K562 (cell line): ENCODE results near the gene MT1M. TPM values are rescaled to one million over a fixed set of nuclear protein-coding genes. Genes with fewer than 3 reads are reported as not detected.

Experiments
- ATAC-seq: fragments of 200-7000 bp; cut with Tn5 transposase; 3 replicates; pipeline ENCODE4 v1.9.1; 2020; ENCODE audit warnings: moderate library complexity
- BruUV-seq: library from RNA; stranded (reverse); fragments of 400-500 nt; replicated peaks from 2 replicates; lab custom pipeline; 2021; lab: Mats Ljungman, UMichigan
- CTCF ChIA-PET: fragments of 300-600 bp; formaldehyde crosslinking; extraction: SDS; loops from one replicate; lab custom pipeline; 2021; ENCODE audit warnings: low intra/inter-chr PET ratio; lab: Yijun Ruan, JAX
- POLR2A ChIA-PET: fragments of 300-600, 350-650 bp; sonication (Branson Sonifier 250); formaldehyde crosslinking; extraction: SDS; loops from one replicate; lab custom pipeline; 2021; ENCODE audit warnings: antibody characterized with exemption, inconsistent platforms; lab: Yijun Ruan, JAX
- DNase-seq, 4 experiments: peaks; one replicate each; pipeline versions ENCODE4 v3.0.0 to v3.0.0-alpha.2; 2011 to 2018; ENCODE audit warnings: low spot score in 3 of 4, mixed read lengths in 3 of 4; ENCODE audit errors: extremely low read depth in 1 of 4
- FAIRE-seq: peaks from 2 replicates; lab custom pipeline; 2011; peaks lifted over from hg19 to GRCh38; lab: Jason Lieb, UNC
- H2AFZ ChIP-seq: 2 replicates; pipeline ENCODE4 v1.6.0; 2011; ENCODE audit warnings: low read depth, low read length, control low read depth, inconsistent platforms
- H3K27ac ChIP-seq: fragments of 200-600 bp; 3 replicates; pipeline ENCODE4 v1.8.0; 2011; ENCODE audit warnings: low read depth, mild to moderate bottlenecking, control low read depth, inconsistent platforms, low read length, moderate library complexity, mixed read lengths; ENCODE audit errors: extremely low read depth
- H3K27me3 ChIP-seq, 2 experiments: fragments of 300-600 bp in 1 of 2; 2 replicates in 1 of 2; 3 replicates in 1 of 2; pipeline versions ENCODE4 v1.6.0 to v1.8.0; 2011; ENCODE audit warnings: inconsistent platforms in 2 of 2, low read length in 2 of 2, mild to moderate bottlenecking in 1 of 2, mixed read lengths in 1 of 2, moderate library complexity in 1 of 2; ENCODE audit not compliant: control insufficient read depth in 2 of 2, insufficient read depth in 2 of 2
- H3K36me3 ChIP-seq: fragments of 300-600 bp; 3 replicates; pipeline ENCODE4 v1.8.0; 2011; ENCODE audit warnings: mild to moderate bottlenecking, low read length, inconsistent platforms; ENCODE audit not compliant: control insufficient read depth, insufficient read depth
- H3K4me1 ChIP-seq, 2 experiments: fragments of 200-600 bp in 1 of 2; replicated peaks in 1 of 2; 2 replicates in 1 of 2; 3 replicates in 1 of 2; pipeline versions ENCODE4 v1.5.1 to v1.8.0; 2011; ENCODE audit warnings: inconsistent platforms in 2 of 2, low read length in 2 of 2, mild to moderate bottlenecking in 1 of 2, mixed read lengths in 1 of 2, moderate library complexity in 1 of 2; ENCODE audit not compliant: control insufficient read depth in 2 of 2, insufficient read depth in 2 of 2
- H3K4me2 ChIP-seq: 2 replicates; pipeline ENCODE4 v1.6.1; 2011; ENCODE audit warnings: low read length, control low read depth, inconsistent platforms, mixed read lengths; ENCODE audit not compliant: insufficient read depth
- H3K4me3 ChIP-seq: fragments of 200-600 bp; sonication (generic), shearing (Covaris generic); 2 replicates; pipeline ENCODE4 v1.5.1; 2016; ENCODE audit warnings: control low read depth, inconsistent platforms
- H3K79me2 ChIP-seq: fragments of 200-600 bp; 3 replicates; pipeline ENCODE4 v1.8.0; 2011; ENCODE audit warnings: low read length, inconsistent platforms; ENCODE audit not compliant: control insufficient read depth, insufficient read depth
- H3K9ac ChIP-seq, 2 experiments: 2 replicates each; pipeline versions ENCODE4 v1.6.0 to v1.6.1; 2011; ENCODE audit warnings: low read depth in 2 of 2, low read length in 2 of 2, control low read depth in 1 of 2, inconsistent platforms in 1 of 2, mild to moderate bottlenecking in 1 of 2, mixed read lengths in 1 of 2; ENCODE audit not compliant: insufficient read depth in 1 of 2
- H3K9me1 ChIP-seq: one replicate; pipeline ENCODE4 v1.6.0; 2011; ENCODE audit warnings: inconsistent platforms, mild to moderate bottlenecking, low read length, moderate library complexity; ENCODE audit not compliant: control insufficient read depth, insufficient read depth
- H3K9me3 ChIP-seq: replicated peaks from 2 replicates; pipeline ENCODE4 v1.5.1; 2011; ENCODE audit warnings: low read depth, low read length, inconsistent platforms; ENCODE audit not compliant: control insufficient read depth, insufficient read depth
- H4K20me1 ChIP-seq: replicated peaks from 2 replicates; pipeline ENCODE4 v1.6.1; 2011; ENCODE audit warnings: low read length, inconsistent platforms, mixed read lengths; ENCODE audit not compliant: control insufficient read depth, insufficient read depth
- CBFA2T3 ChIP-seq: fragments of 450-650 bp; IDR thresholded peaks from 2 replicates; pipeline ENCODE4 v1.6.1; 2017
- CSDE1 ChIP-seq, 2 experiments: fragments of 450-650 bp; IDR thresholded peaks; 2 replicates each; pipeline ENCODE4 v1.6.1; 2016; ENCODE audit warnings: mild to moderate bottlenecking in 1 of 2
- EWSR1 ChIP-seq: fragments of 450-650 bp; IDR thresholded peaks from 2 replicates; pipeline ENCODE4 v1.6.1; 2018; ENCODE audit warnings: borderline replicate concordance, mild to moderate bottlenecking, low read depth, moderate library complexity; ENCODE audit not compliant: partially characterized antibody
- FOS ChIP-seq: IDR thresholded peaks from 3 replicates; pipeline ENCODE4 v1.6.1; 2011; ENCODE audit not compliant: insufficient read length; ENCODE audit errors: extremely low read depth
- HMBOX1 ChIP-seq: sonication (generic); IDR thresholded peaks from 2 replicates; pipeline ENCODE4 v1.6.1; 2016
- KAT7 ChIP-seq: sonication (generic); formaldehyde crosslinking; IDR thresholded peaks from 2 replicates; pipeline ENCODE4 v1.8.0; 2022; ENCODE audit warnings: missing genetic modification reagents, mild to moderate bottlenecking, borderline replicate concordance
- PML ChIP-seq: IDR thresholded peaks from 2 replicates; pipeline ENCODE4 v1.6.1; 2012; ENCODE audit warnings: low read length, inconsistent platforms
- POLR2B ChIP-seq: fragments of 450-650 bp; IDR thresholded peaks from 2 replicates; pipeline ENCODE4 v1.6.1; 2018; ENCODE audit warnings: low read depth; ENCODE audit not compliant: partially characterized antibody
- POLR3G ChIP-seq: IDR thresholded peaks from 2 replicates; pipeline ENCODE4 v1.6.1; 2011; ENCODE audit not compliant: insufficient read length, insufficient replicate concordance; ENCODE audit errors: extremely low read depth
- SRSF1 ChIP-seq: fragments of 200-400 bp; formaldehyde crosslinking; IDR thresholded peaks from 2 replicates; pipeline ENCODE4 v1.6.1; 2017; ENCODE audit warnings: mild to moderate bottlenecking, low read depth, low read length, moderate library complexity
- TBP ChIP-seq: optimal IDR thresholded peaks from 2 replicates; pipeline ENCODE3; 2011; ENCODE audit warnings: low read depth, low read length, improper control_type of control experiment
- THAP7 ChIP-seq: fragments of 250-450 bp; sonication (Bioruptor Pico); IDR thresholded peaks from 2 replicates; pipeline ENCODE4 v1.5.0; 2021
- TOE1 ChIP-seq, 2 experiments: fragments of 450-650 bp in 1 of 2; sonication (generic) in 1 of 2; formaldehyde crosslinking in 1 of 2; IDR thresholded peaks; 2 replicates each; pipeline versions ENCODE4 v1.7.1 to v1.8.0; 2016 to 2022; ENCODE audit warnings: borderline replicate concordance in 2 of 2, mild to moderate bottlenecking in 2 of 2, antibody characterized with exemption in 1 of 2, inconsistent platforms in 1 of 2, low read depth in 1 of 2, missing genetic modification reagents in 1 of 2, moderate library complexity in 1 of 2
- ZNF197 ChIP-seq: fragments of 200-800 bp; sonication (Bioruptor generic); IDR thresholded peaks from 2 replicates; pipeline ENCODE4 v1.6.1; 2016; ENCODE audit warnings: low read depth, missing genetic modification characterization, missing compliant biosample characterization
- WGBS: fragments of 100-300 bp; shearing (Covaris generic); methylation state at CpG from one replicate; pipeline ENCODE4 v1.1.6; 2016; ENCODE audit warnings: low coverage, mixed read lengths; ENCODE audit not compliant: insufficient coverage; ENCODE audit errors: missing lambda C conversion rate; 5-methylcytosine and 5-hydroxymethylcytosine counted together
- in situ Hi-C: fragments of 300-500 bp; cut with MboI; formaldehyde crosslinking; loops from 4 replicates; pipeline ENCODE4 v1.15.0; 2018; ENCODE audit warnings: inconsistent platforms, mixed read lengths
- intact Hi-C: fragments of 100-400 bp; cut with micrococcal nuclease; formaldehyde crosslinking; loops from 2 replicates; pipeline ENCODE4 v1.14.2; 2022
- polyA plus RNA-seq, 8 experiments: library from polyadenylated mRNA; depleted of rRNA in 4 of 8; stranded (reverse) in 5 of 8; unstranded in 3 of 8; fragments of >200 nt; fragmentation: Nextera tagmentation in 2 of 8; fragmentation: Illumina TruSeq in 1 of 8; extraction: Ambion mirVana in 2 of 8; extraction: Trizol in 1 of 8; gene quantifications; 2 replicates each; pipeline versions ENCODE4 v1.2.1 to v1.2.3, GENCODE V29; 2011 to 2014; ENCODE audit warnings: inconsistent platforms in 1 of 8, missing spikeins in 1 of 8
- total RNA-seq, 7 experiments: library from RNA; depleted of rRNA in 6 of 7; stranded (reverse); fragments of >200 nt in 6 of 7; fragmentation: Illumina TruSeq in 2 of 7; extraction: Trizol in 2 of 7; gene quantifications; 2 replicates each; pipeline versions ENCODE4 v1.2.1 to v1.2.3, GENCODE V29; 2011 to 2021; ENCODE audit warnings: low replicate concordance in 1 of 7
- TF ChIP-seq, protein P1 (sequence below): fragments of 250-450 bp; sonication (Bioruptor Pico); IDR thresholded peaks from 2 replicates; pipeline ENCODE4 v1.8.0; 2021; ENCODE audit warnings: mild to moderate bottlenecking, moderate library complexity
- TF ChIP-seq, protein P2 (sequence below), 2 experiments: fragments of 450-650 bp; IDR thresholded peaks; 2 replicates each; pipeline ENCODE4 v1.6.1; 2016
- TF ChIP-seq, protein P3 (sequence below): fragments of 250-450 bp; sonication (Bioruptor Pico); IDR thresholded peaks from 2 replicates; pipeline ENCODE4 v1.5.0; 2020; ENCODE audit warnings: mild to moderate bottlenecking, borderline replicate concordance

MT1M gene
- total and polyA plus RNA-seq, 9 of the 15 experiments (the other 6 are each of a cell fraction or from before 2014, with no cell fraction given): not detected

GRCh38 chr16:56639045-56639444 lies 6.6 kb downstream of the MT1M start:
- no peaks in the 10 kb centered on the region for H3K9me3 ChIP-seq
- BruUV-seq: no TSS peak
- no peaks in the 10 kb centered on the region for H3K36me3 ChIP-seq
- no peaks in the 10 kb centered on the region for H3K9me1 ChIP-seq
- DNase-seq: no peak
- CTCF ChIA-PET: no interaction called here
- peaks cover 3 to 23% of the 10 kb centered on the region in 2 experiments; a peak in 3 of 5 replicates for H3K4me1 ChIP-seq
- intact Hi-C loops: no loop called here
- no peak overlapping the region for H3K4me3 ChIP-seq
- 0 out of 2 replicates have a peak, but pooled peaks cover 4% of the 10 kb centered on the region for H4K20me1 ChIP-seq
- WGBS: 0% methylated on average over 1 of the region's 1 CpG
- peaks cover 34 to 72% of the 10 kb centered on the region in 2 experiments for H3K27me3 ChIP-seq
- no peaks in the 10 kb centered on the region for H3K79me2 ChIP-seq
- in situ Hi-C loops: no loop called here
- no peak overlapping the region for H3K9ac ChIP-seq
- no peak overlapping the region for H3K27ac ChIP-seq
- TF ChIP-seq, protein P1, sequence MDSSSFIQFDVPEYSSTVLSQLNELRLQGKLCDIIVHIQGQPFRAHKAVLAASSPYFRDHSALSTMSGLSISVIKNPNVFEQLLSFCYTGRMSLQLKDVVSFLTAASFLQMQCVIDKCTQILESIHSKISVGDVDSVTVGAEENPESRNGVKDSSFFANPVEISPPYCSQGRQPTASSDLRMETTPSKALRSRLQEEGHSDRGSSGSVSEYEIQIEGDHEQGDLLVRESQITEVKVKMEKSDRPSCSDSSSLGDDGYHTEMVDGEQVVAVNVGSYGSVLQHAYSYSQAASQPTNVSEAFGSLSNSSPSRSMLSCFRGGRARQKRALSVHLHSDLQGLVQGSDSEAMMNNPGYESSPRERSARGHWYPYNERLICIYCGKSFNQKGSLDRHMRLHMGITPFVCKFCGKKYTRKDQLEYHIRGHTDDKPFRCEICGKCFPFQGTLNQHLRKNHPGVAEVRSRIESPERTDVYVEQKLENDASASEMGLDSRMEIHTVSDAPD: no peak
- TF ChIP-seq POLR2B (no peak), TBP (no peak), CSDE1 (IDR thresholded peaks at IDR 0.05) (no peak), KAT7 (no peak), FOS (no peak), TOE1 (IDR thresholded peaks at IDR 0.05; ENCODE audit: borderline replicate concordance) (no peak), TOE1 (CRISPR knock-in tag; IDR thresholded peaks at IDR 0.05; ENCODE audit: borderline replicate concordance, low read depth) (no peak), HMBOX1 (no peak), PML (no peak), SRSF1 (no peak), CBFA2T3 (no peak), ZNF197 (CRISPR knock-in tag) (no peak), EWSR1 (no peak), THAP7 (CRISPR knock-in tag) (no peak), POLR3G (no peak)
- TF ChIP-seq, protein P2, sequence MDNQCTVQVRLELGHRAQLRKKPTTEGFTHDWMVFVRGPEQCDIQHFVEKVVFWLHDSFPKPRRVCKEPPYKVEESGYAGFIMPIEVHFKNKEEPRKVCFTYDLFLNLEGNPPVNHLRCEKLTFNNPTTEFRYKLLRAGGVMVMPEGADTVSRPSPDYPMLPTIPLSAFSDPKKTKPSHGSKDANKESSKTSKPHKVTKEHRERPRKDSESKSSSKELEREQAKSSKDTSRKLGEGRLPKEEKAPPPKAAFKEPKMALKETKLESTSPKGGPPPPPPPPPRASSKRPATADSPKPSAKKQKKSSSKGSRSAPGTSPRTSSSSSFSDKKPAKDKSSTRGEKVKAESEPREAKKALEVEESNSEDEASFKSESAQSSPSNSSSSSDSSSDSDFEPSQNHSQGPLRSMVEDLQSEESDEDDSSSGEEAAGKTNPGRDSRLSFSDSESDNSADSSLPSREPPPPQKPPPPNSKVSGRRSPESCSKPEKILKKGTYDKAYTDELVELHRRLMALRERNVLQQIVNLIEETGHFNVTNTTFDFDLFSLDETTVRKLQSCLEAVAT (IDR thresholded peaks at IDR 0.05): no peak
- TF ChIP-seq, protein P3, sequence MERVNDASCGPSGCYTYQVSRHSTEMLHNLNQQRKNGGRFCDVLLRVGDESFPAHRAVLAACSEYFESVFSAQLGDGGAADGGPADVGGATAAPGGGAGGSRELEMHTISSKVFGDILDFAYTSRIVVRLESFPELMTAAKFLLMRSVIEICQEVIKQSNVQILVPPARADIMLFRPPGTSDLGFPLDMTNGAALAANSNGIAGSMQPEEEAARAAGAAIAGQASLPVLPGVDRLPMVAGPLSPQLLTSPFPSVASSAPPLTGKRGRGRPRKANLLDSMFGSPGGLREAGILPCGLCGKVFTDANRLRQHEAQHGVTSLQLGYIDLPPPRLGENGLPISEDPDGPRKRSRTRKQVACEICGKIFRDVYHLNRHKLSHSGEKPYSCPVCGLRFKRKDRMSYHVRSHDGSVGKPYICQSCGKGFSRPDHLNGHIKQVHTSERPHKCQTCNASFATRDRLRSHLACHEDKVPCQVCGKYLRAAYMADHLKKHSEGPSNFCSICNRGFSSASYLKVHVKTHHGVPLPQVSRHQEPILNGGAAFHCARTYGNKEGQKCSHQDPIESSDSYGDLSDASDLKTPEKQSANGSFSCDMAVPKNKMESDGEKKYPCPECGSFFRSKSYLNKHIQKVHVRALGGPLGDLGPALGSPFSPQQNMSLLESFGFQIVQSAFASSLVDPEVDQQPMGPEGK (CRISPR knock-in tag): no peak
- no peak overlapping the region for H3K4me2 ChIP-seq
- no peak for FAIRE-seq
- no peak overlapping the region for H2AFZ ChIP-seq
- no peak for ATAC-seq
- POLR2A ChIA-PET: no interaction called here
